K562 (cell line): ENCODE measurements around the gene WRAP53.

Experiments
- ATF1 ChIP-seq, 2 experiments: fragments of 450-650 bp in 1 of 2; IDR thresholded peaks; 2 replicates each; pipeline ENCODE4 v1.6.1; 2016; ENCODE audit warnings: missing compliant biosample characterization in 1 of 2, missing genetic modification characterization in 1 of 2
- BRCA1 ChIP-seq, 2 experiments: fragments of 450-650 bp in 1 of 2; sonication (generic) in 1 of 2; formaldehyde crosslinking in 1 of 2; IDR thresholded peaks; 2 replicates each; pipeline versions ENCODE4 v1.5.0 to v1.6.1; 2017 to 2020; ENCODE audit warnings: mild to moderate bottlenecking in 1 of 2, missing genetic modification reagents in 1 of 2
- CBFB ChIP-seq: sonication (generic); formaldehyde crosslinking; IDR thresholded peaks from 2 replicates; pipeline ENCODE4 v1.4.0; 2020; ENCODE audit warnings: mild to moderate bottlenecking, missing genetic modification reagents
- KDM4B ChIP-seq, 2 experiments: fragments of 450-650 bp in 1 of 2; sonication (generic) in 1 of 2; IDR thresholded peaks; 2 replicates each; pipeline ENCODE4 v1.6.1; 2016 to 2017; ENCODE audit warnings: borderline replicate concordance in 2 of 2, antibody characterized with exemption in 1 of 2, low read depth in 1 of 2, mild to moderate bottlenecking in 1 of 2
- PHB2 ChIP-seq: fragments of 450-650 bp; IDR thresholded peaks from 2 replicates; pipeline ENCODE4 v1.6.1; 2017; ENCODE audit warnings: low read depth
- POLR2A ChIP-seq: fragments of 450-650 bp; conservative IDR thresholded peaks from 2 replicates; pipeline ENCODE4 v1.6.1; 2016
- TF ChIP-seq, protein P1 (sequence below): fragments of 450-650 bp; formaldehyde crosslinking; IDR thresholded peaks from 2 replicates; pipeline ENCODE4 v1.4.0; 2022; ENCODE audit warnings: missing genetic modification characterization
- TF ChIP-seq, protein P2 (sequence below), 3 experiments: IDR thresholded peaks in 2 of 3; conservative IDR thresholded peaks in 1 of 3; 2 replicates each; pipeline ENCODE4 v1.5.1; 2011 to 2012; ENCODE audit warnings: low read length in 3 of 3, mild to moderate bottlenecking in 3 of 3, control low read depth in 2 of 3, improper control_type of control experiment in 1 of 3, inconsistent platforms in 1 of 3, low read depth in 1 of 3, mixed read lengths in 1 of 3, moderate library complexity in 1 of 3; ENCODE audit not compliant: insufficient read depth in 2 of 3

DNA sequence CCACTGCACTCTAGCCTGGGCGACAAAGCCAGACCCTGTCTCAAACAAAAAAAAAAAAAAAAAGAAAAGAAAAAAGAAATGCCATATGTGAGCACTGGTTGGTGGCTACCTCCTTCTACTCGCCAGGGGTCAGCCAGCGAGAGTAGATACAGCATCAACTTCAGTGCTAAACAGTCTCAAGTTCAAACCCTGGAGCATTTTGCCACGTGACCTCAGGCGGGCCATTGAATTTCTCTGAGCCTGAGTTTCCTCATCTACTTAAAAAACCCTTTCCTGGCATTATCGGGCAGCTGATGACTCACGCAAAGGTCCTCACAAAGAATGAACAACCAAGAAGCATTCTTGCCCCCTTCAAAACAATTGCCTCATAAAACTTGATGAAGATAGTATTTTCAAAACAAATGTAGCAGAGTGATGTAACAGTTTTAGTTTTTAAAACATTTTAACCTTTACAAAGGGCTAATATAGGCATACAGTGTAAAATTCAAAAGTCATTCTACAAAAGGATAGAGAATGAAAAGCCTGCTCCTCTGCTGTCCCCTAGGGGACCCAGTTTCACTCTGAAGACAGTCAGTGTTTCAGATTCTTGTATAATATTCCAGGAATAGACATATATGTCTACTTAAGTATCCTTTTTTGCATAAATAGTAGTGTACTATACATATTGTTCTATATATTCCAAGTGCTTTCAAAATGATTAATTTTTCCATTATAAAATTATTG lies 57.6 kb downstream of the WRAP53 start:
- TF ChIP-seq POLR2A (no peak), ATF1 (CRISPR knock-in tag; IDR thresholded peaks at IDR 0.05) (no peak), ATF1 (tag; IDR thresholded peaks at IDR 0.05) (no peak), CBFB (no peak), BRCA1 (IDR thresholded peaks at IDR 0.05) (no peak), BRCA1 (CRISPR knock-in tag; IDR thresholded peaks at IDR 0.05) (no peak), PHB2 (no peak), KDM4B (IDR thresholded peaks at IDR 0.05; ENCODE audit: borderline replicate concordance in 2 of 2, low read depth in 1 of 2) (no peak)
- TF ChIP-seq, protein P1, sequence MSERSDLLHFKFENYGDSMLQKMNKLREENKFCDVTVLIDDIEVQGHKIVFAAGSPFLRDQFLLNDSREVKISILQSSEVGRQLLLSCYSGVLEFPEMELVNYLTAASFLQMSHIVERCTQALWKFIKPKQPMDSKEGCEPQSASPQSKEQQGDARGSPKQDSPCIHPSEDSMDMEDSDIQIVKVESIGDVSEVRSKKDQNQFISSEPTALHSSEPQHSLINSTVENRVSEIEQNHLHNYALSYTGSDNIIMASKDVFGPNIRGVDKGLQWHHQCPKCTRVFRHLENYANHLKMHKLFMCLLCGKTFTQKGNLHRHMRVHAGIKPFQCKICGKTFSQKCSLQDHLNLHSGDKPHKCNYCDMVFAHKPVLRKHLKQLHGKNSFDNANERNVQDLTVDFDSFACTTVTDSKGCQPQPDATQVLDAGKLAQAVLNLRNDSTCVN (CRISPR knock-in tag): no peak
- TF ChIP-seq, protein P2, sequence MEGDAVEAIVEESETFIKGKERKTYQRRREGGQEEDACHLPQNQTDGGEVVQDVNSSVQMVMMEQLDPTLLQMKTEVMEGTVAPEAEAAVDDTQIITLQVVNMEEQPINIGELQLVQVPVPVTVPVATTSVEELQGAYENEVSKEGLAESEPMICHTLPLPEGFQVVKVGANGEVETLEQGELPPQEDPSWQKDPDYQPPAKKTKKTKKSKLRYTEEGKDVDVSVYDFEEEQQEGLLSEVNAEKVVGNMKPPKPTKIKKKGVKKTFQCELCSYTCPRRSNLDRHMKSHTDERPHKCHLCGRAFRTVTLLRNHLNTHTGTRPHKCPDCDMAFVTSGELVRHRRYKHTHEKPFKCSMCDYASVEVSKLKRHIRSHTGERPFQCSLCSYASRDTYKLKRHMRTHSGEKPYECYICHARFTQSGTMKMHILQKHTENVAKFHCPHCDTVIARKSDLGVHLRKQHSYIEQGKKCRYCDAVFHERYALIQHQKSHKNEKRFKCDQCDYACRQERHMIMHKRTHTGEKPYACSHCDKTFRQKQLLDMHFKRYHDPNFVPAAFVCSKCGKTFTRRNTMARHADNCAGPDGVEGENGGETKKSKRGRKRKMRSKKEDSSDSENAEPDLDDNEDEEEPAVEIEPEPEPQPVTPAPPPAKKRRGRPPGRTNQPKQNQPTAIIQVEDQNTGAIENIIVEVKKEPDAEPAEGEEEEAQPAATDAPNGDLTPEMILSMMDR (IDR thresholded peaks at IDR 0.05 in 2 of 3, conservative IDR thresholded peaks at IDR 0.05 in 1 of 3; ENCODE audit: insufficient read depth in 2 of 3, low read depth in 1 of 3, low read length in 3 of 3): peak in 1 of 3 experiments; percentile 16; a peak in 1 of 6 replicates
